PC-9 (cell line): Measurements from ENCODE around the gene ELP4. TPM values are rescaled to one million over a fixed set of nuclear protein-coding genes. Genes with fewer than 3 reads are reported as not detected.

Experiments
- BruUV-seq: library from RNA; stranded (reverse); fragments of 400-500 nt; replicated peaks from 2 replicates; lab custom pipeline; 2021; lab: Mats Ljungman, UMichigan
- CTCF ChIA-PET: fragments of 300-600 bp; sonication (Branson Sonifier 250); formaldehyde crosslinking; loops from one replicate; lab custom pipeline; 2022; ENCODE audit warnings: antibody characterized with exemption; lab: Charles Lee
- POLR2A ChIA-PET: fragments of 300-600 bp; sonication (Branson Sonifier 250); formaldehyde crosslinking; loops from one replicate; lab custom pipeline; 2022; ENCODE audit warnings: antibody characterized with exemption; ENCODE audit not compliant: unreplicated experiment; lab: Charles Lee
- DNase-seq, 2 experiments: peaks; one replicate each; pipeline versions ENCODE4 v3.0.0 to v3.0.0-alpha.2; 2015 to 2022; ENCODE audit warnings: mixed read lengths in 1 of 2
- H2AFZ ChIP-seq: fragments of 200-600 bp; sonication (generic); 2 replicates; pipeline ENCODE4 v1.8.1; 2017; ENCODE audit warnings: antibody characterized with exemption
- H3F3A ChIP-seq: fragments of 200-600 bp; sonication (generic); 2 replicates; pipeline ENCODE4 v1.8.1; 2017; ENCODE audit warnings: antibody characterized with exemption, mild to moderate bottlenecking, low read depth; ENCODE audit not compliant: insufficient read depth
- H3K27ac ChIP-seq: fragments of 200-600 bp; sonication (generic); 2 replicates; pipeline ENCODE4 v1.6.1; 2016; ENCODE audit warnings: mixed run types
- H3K27me3 ChIP-seq: fragments of 200-600 bp; sonication (generic); 2 replicates; pipeline ENCODE4 v1.6.1; 2016; ENCODE audit warnings: low read depth, mixed run types; ENCODE audit not compliant: insufficient read depth
- H3K36me3 ChIP-seq: fragments of 200-600 bp; sonication (generic); 2 replicates; pipeline ENCODE4 v1.6.1; 2016; ENCODE audit warnings: low read depth, mixed run types
- H3K4me1 ChIP-seq: fragments of 200-600 bp; sonication (generic); replicated peaks from 2 replicates; pipeline ENCODE4 v1.6.1; 2016; ENCODE audit warnings: mixed run types; ENCODE audit not compliant: insufficient read depth
- H3K4me2 ChIP-seq: fragments of 200-600 bp; sonication (generic); 2 replicates; pipeline ENCODE4 v1.6.1; 2017; ENCODE audit warnings: mixed run types
- H3K4me3 ChIP-seq: fragments of 200-600 bp; sonication (generic); 2 replicates; pipeline ENCODE4 v1.6.1; 2016; ENCODE audit warnings: mixed run types
- H3K79me2 ChIP-seq: fragments of 200-600 bp; sonication (generic); 2 replicates; pipeline ENCODE4 v1.6.1; 2017; ENCODE audit warnings: low read depth, mixed run types
- H3K9me2 ChIP-seq: fragments of 200-600 bp; sonication (generic); 2 replicates; pipeline ENCODE4 v1.8.1; 2017; ENCODE audit warnings: mild to moderate bottlenecking; ENCODE audit not compliant: insufficient read depth
- H3K9me3 ChIP-seq: fragments of 200-600 bp; sonication (generic); 2 replicates; pipeline ENCODE4 v1.8.1; 2016; ENCODE audit warnings: low read depth; ENCODE audit not compliant: insufficient read depth
- H4K20me1 ChIP-seq: fragments of 200-600 bp; sonication (generic); 2 replicates; pipeline ENCODE4 v1.8.1; 2017; ENCODE audit not compliant: insufficient read depth
- CTCF ChIP-seq: fragments of 200-600 bp; sonication (generic); conservative IDR thresholded peaks from 2 replicates; pipeline ENCODE4 v1.6.1; 2017; ENCODE audit warnings: mixed run types, antibody characterized with exemption, mild to moderate bottlenecking, moderate library complexity
- EZH2 ChIP-seq: fragments of 200-600 bp; sonication (generic); IDR thresholded peaks from 2 replicates; pipeline ENCODE4 v1.8.0; 2017; ENCODE audit warnings: antibody characterized with exemption, low read depth
- intact Hi-C: fragments of 100-400 bp; cut with micrococcal nuclease; formaldehyde crosslinking; loops from one replicate; pipeline ENCODE4 v1.10.0; 2022; ENCODE audit not compliant: unreplicated experiment
- total RNA-seq: library from RNA; stranded (reverse); gene quantifications from 2 replicates; pipeline ENCODE4 v1.2.3, GENCODE V29; 2021

The ELP4 gene
- total RNA-seq, 1 experiment from 2014 or later, result 20.5 TPM

GRCh38 chr11:31807799-31808667, 298.5 kb downstream of the ELP4 start:
- peak overlapping the region; percentile 94 for H3K4me2 ChIP-seq
- DNase-seq, result no peak
- H3K4me1 ChIP-seq, result peaks cover 23% of the 10 kb centered on the region
- no peak for TF ChIP-seq CTCF
- no peak for TF ChIP-seq EZH2
- POLR2A ChIA-PET, result interaction anchor here (0.7 kb wide), 1 partner anchor 112 kb away, joined by 4 read pairs; no protein-coding TSS in a partner anchor
- H3K9me3 ChIP-seq, result no peaks in the 10 kb centered on the region
- BruUV-seq, result no TSS peak
- H3K4me3 ChIP-seq, result peak overlapping the region; percentile 89
- H4K20me1 ChIP-seq, result no peaks in the 10 kb centered on the region
- CTCF ChIA-PET, result interaction anchor here (0.5 kb wide), 1 partner anchor 410 kb away, joined by 3 read pairs; no protein-coding TSS in a partner anchor
- peaks cover 48% of the 10 kb centered on the region for H3K79me2 ChIP-seq
- H3K36me3 ChIP-seq, result no peaks in the 10 kb centered on the region
- no peaks in the 10 kb centered on the region for H3K9me2 ChIP-seq
- peak overlapping the region; percentile 91 for H2AFZ ChIP-seq
- peaks cover 15% of the 10 kb centered on the region for H3F3A ChIP-seq
- peak overlapping the region; percentile 77; the same call in 1 of the 2 replicates for H3K27ac ChIP-seq
- H3K27me3 ChIP-seq, result no peaks in the 10 kb centered on the region
- intact Hi-C loops, result loop anchor here (2.0 to 10.0 kb wide), 2 partner anchors 63 to 367 kb away; no protein-coding TSS in a partner anchor

- ChIA-PET POLR2A (interaction anchor here (0.7 kb wide), 1 partner anchor 111 kb away, joined by 4 read pairs; no protein-coding TSS in a partner anchor), CTCF (no interaction called here)
- Histone ChIP-seq H3K9me2 (no peaks in the 10 kb centered on the region), H4K20me1 (no peaks in the 10 kb centered on the region), H3K79me2 (peaks cover 48% of the 10 kb centered on the region), H3K27ac (peak overlapping the region; percentile 77), H3K36me3 (no peaks in the 10 kb centered on the region), H2AFZ (peak overlapping the region; percentile 91), H3K27me3 (no peaks in the 10 kb centered on the region), H3K9me3 (no peaks in the 10 kb centered on the region), H3K4me1 (peaks cover 28% of the 10 kb centered on the region), H3K4me3 (peak overlapping the region; percentile 89), H3K4me2 (peak overlapping the region; percentile 94), H3F3A (peaks cover 15% of the 10 kb centered on the region)
- intact Hi-C loops, result loop anchor here (2.0 to 10.0 kb wide), 2 partner anchors 62 to 366 kb away; no protein-coding TSS in a partner anchor
- TF ChIP-seq EZH2, result no peak
- no peak for TF ChIP-seq CTCF
- peak in 1 of 2 experiments; percentile 46 for DNase-seq
- no TSS peak for BruUV-seq
These were observed 299.4 kb downstream of the ELP4 start for GRCh38 chr11:31808721-31809540.

- Histone ChIP-seq H3K9me3 (no peaks in the 10 kb centered on the region), H3F3A (peaks cover 15% of the 10 kb centered on the region), H3K9me2 (no peaks in the 10 kb centered on the region), H3K27me3 (no peaks in the 10 kb centered on the region), H2AFZ (peak overlapping the region; percentile 91), H3K4me3 (peak overlapping the region; percentile 89), H3K79me2 (peaks cover 43% of the 10 kb centered on the region), H3K4me1 (peaks cover 28% of the 10 kb centered on the region), H3K36me3 (no peaks in the 10 kb centered on the region), H4K20me1 (no peaks in the 10 kb centered on the region), H3K4me2 (peak overlapping the region; percentile 94), H3K27ac (peak overlapping the region; percentile 77)
- TF ChIP-seq EZH2, result no peak
- no peak for TF ChIP-seq CTCF
- BruUV-seq, result TSS peak; percentile 26
- POLR2A ChIA-PET, result interaction anchor here (0.7 kb wide), 1 partner anchor 1144 kb away, joined by 5 read pairs; no protein-coding TSS in a partner anchor
- no peak for DNase-seq
- CTCF ChIA-PET, result interaction anchor here (0.6 kb wide), 1 partner anchor 147 kb away, joined by 3 read pairs; no protein-coding TSS in a partner anchor
- intact Hi-C loops, result loop anchor here (2.0 to 10.0 kb wide), 2 partner anchors 61 to 365 kb away; no protein-coding TSS in a partner anchor
These were observed 299.9 kb downstream of the ELP4 start for GRCh38 chr11:31809541-31809856.
